Bronchial epithelial cell (primary cell): ENCODE results near the gene AKR1B15. TPM values are rescaled to one million over a fixed set of nuclear protein-coding genes. Genes with fewer than 3 reads are reported as not detected.

Source experiments
- DNase-seq: peaks from one replicate; pipeline ENCODE4 v3.0.0-alpha.2; 2010; ENCODE audit warnings: low read depth
- FAIRE-seq: peaks from 2 replicates; lab custom pipeline; 2011; peaks lifted over from hg19 to GRCh38; lab: Jason Lieb, UNC
- H3K27me3 ChIP-seq: 2 replicates; pipeline ENCODE4 v1.5.1; 2011; ENCODE audit warnings: low read length; ENCODE audit not compliant: control insufficient read depth, insufficient read depth
- H3K36me3 ChIP-seq: 2 replicates; pipeline ENCODE4 v1.5.1; 2011; ENCODE audit warnings: low read length; ENCODE audit not compliant: control insufficient read depth, insufficient read depth
- H3K4me3 ChIP-seq: 2 replicates; pipeline ENCODE4 v1.5.1; 2011; ENCODE audit warnings: mild to moderate bottlenecking, low read depth, low read length, control low read depth
- total RNA-seq: library from RNA; depleted of rRNA; stranded (reverse); fragments of >200 nt; gene quantifications from 2 replicates; pipeline ENCODE4 v1.2.1, GENCODE V29; 2014
- TF ChIP-seq, protein P1 (sequence below): IDR thresholded peaks from 2 replicates; pipeline ENCODE4 v1.5.1; 2011; ENCODE audit warnings: mild to moderate bottlenecking, moderate library complexity, low read length, control low read depth, inconsistent platforms; ENCODE audit not compliant: insufficient read depth, severe bottlenecking

The AKR1B15 gene
- total RNA-seq, 1 donor from 2014 or later, result under 0.01 TPM

DNA sequence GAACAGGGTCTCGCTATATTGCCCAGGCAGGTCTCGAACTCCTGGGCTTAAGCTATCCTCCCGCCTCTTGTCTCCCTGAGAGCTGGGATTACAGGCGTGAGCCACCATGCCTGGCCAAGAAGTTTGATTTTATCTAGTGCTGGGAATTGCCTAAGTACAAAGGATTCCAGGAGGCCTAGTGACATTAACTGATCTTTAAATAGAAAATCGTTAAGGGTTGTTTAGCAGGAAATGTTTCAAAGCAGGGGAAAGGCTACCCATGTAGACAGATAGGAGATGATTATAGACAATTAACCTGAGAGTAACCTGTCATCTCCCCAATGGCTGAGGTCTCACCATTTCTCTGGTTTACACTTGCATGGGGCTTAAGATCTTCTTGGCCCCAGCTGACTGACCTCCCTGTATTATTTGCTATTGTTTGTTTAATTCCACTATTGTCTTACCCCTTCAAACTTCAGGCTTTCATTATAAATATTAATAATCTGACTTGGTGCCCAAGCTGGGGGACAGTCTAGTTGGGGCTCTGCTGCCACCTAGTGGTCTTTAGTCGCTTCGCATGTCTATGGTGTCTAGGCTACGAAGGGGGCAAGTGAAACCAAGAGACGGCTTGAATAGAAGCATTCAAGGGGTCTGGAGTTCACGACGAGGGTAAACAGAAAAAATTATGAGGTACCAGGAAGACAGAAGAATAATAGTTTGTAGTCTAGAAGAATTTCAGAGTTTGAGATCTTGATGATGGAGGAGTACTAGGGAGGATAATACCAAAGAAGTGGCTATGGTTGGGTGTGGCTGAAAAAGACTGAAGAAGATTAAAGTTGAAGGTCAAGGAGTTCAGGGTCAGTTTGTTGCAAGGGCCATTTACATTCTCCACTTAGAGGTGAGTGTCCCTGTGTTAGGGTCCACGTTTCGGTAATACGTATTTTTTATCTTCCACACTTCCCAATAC lies 57.3 kb downstream of the AKR1B15 start:
- Histone ChIP-seq H3K4me3 (no peak overlapping the region), H3K27me3 (no peaks in the 10 kb centered on the region), H3K36me3 (no peaks in the 10 kb centered on the region)
- no peak for FAIRE-seq
- TF ChIP-seq, protein P1, sequence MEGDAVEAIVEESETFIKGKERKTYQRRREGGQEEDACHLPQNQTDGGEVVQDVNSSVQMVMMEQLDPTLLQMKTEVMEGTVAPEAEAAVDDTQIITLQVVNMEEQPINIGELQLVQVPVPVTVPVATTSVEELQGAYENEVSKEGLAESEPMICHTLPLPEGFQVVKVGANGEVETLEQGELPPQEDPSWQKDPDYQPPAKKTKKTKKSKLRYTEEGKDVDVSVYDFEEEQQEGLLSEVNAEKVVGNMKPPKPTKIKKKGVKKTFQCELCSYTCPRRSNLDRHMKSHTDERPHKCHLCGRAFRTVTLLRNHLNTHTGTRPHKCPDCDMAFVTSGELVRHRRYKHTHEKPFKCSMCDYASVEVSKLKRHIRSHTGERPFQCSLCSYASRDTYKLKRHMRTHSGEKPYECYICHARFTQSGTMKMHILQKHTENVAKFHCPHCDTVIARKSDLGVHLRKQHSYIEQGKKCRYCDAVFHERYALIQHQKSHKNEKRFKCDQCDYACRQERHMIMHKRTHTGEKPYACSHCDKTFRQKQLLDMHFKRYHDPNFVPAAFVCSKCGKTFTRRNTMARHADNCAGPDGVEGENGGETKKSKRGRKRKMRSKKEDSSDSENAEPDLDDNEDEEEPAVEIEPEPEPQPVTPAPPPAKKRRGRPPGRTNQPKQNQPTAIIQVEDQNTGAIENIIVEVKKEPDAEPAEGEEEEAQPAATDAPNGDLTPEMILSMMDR, result peak; percentile 78
- peak; percentile 50 for DNase-seq

DNA sequence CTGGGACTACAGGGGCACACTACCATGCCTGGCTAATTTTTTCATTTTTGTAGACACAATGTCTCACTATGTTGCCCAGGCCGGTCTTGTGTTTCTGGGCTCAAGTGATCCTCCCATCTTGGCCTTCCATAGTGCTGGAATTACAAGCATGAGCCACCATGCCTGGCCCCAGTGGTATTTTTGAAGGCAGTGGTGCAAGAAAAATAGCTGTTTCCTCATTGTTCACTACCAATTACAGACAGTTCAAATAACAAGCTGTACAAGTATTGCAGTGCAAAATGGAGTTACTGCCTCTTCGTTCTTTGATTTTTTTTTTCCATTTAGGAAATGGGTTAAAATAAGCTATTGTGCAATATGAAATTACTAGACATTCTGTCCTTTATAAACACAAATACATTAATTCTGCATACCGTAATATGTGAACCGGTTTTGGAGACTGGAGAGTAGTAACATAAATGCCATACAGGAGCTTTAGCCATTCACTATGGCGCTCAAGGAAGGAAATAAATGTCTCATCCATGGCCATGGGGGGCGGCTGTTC lies 62.8 kb downstream of the AKR1B15 start:
- TF ChIP-seq, protein P1, result no peak

DNA sequence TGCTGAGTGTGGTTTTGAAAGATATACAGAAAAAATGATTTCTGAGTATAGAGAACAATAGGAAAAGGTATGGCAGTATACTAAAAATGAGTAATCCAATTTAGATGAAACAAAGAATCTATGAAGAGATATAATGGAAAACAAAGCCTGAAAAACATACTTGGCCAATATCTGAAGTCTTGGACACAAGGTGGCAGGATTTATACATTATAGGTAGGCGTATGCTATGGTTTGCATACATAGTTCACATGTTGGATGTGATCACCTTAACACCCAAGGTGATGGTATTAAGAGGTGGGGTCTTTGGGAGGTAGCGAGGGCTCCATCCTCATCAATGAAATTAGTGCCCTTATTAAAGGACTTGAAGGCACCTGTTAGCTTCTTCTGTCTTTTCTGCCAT lies 63.3 kb downstream of the AKR1B15 start:
- TF ChIP-seq, protein P1, result peak; percentile 13
- peak; percentile 53 for DNase-seq
- no peak for FAIRE-seq
- Histone ChIP-seq H3K4me3 (no peak overlapping the region), H3K36me3 (no peaks in the 10 kb centered on the region), H3K27me3 (no peaks in the 10 kb centered on the region)

More for the DNA sequence above, 62.8 kb downstream of the AKR1B15 start:
- no peaks in the 10 kb centered on the region for H3K36me3 ChIP-seq
- H3K27me3 ChIP-seq, result no peaks in the 10 kb centered on the region
- DNase-seq (no peak), FAIRE-seq (no peak)
- no peak overlapping the region for H3K4me3 ChIP-seq

DNA sequence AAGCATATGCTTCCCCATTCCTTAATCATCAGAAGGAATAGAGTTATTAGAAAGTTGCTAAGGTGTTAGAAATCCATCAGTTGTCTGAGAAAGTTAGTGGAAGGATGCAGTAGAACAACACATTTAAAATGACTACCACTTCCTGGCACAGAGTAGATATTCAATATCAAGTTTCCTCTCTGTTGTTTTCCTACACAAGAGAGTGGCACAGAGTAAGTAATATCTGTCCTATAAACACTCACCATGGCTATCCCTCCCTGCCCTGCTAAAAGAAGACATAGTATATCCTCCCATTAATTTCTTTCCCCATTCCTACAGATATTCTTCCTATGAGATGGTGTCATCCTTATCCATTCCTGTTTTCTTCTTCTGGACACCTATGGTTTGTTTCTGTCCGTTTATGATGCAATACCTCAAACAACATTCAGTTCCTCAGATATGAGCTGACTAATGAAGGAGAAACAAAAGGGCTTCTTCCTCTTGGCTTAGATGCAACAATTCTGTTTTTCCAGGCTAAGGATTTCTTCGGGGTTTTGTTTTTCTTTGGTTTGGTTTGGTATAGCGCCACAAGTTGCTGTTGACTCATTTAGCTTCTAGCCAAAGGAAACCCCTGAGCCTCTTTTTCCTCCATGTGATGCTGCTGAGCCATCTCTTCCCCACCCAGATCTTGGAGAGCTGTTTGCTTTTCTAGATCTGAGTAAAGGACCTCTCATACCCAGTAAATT lies 64.9 kb downstream of the AKR1B15 start:
- Histone ChIP-seq H3K27me3 (no peaks in the 10 kb centered on the region), H3K4me3 (no peak overlapping the region), H3K36me3 (no peaks in the 10 kb centered on the region)
- peak; percentile 66 for FAIRE-seq
- DNase-seq, result peak; percentile 100
- TF ChIP-seq, protein P1, result no peak

DNA sequence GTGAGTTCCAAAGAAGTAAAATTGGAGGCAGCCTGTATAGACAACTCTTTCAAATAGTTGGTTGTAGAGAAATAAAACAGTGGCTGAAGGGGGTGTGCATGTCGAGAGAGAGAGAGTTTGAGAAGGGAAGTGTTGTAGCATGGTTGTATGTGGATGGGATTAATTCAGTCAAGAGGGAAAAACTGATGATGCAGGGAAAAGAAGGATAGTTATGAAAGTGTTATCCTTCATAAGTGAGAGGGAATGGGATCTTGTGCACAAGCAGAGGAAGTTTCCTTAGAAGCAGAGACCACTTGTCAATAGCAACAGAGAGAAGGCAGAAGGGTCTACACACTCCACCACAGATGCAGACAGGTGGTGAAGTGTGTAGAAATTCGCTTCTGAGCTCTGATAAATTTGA lies 67.7 kb downstream of the AKR1B15 start:
- no peak overlapping the region for H3K4me3 ChIP-seq
- H3K36me3 ChIP-seq, result no peaks in the 10 kb centered on the region
- DNase-seq, result no peak
- no peak for FAIRE-seq
- H3K27me3 ChIP-seq, result no peaks in the 10 kb centered on the region
- TF ChIP-seq, protein P1, result no peak
